ENCODE results near the gene ACER2.

The ACER2 gene

GRCh38 chr9:19451240-19452087 lies 42.7 kb downstream of the ACER2 start:
- in situ Hi-C loops (cut with MboI; ENCODE audit: low sequenced_read_pairs), result no loop called here

DNA sequence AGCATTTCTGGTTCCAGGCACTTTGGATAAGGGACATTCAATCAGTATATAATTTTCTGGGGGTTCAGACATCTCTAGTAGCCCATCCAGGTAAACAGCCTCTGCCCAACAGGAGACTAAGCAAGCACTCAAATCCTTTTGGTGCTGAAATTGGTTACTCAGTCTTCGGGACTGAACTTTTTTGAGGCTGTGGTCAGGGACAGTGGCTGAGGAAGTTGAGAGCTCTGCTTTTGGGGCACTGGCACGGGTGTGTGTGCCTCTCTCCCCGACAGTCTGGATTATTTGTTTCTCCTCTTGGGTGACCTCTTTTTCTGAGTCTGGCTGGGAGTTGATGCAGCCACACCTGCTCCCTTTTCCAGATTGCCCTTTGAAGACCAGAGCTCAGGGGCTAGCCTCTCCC lies 47.6 kb downstream of the ACER2 start:
- in situ Hi-C loops (cut with MboI; ENCODE audit: low sequenced_read_pairs), result no loop called here

DNA sequence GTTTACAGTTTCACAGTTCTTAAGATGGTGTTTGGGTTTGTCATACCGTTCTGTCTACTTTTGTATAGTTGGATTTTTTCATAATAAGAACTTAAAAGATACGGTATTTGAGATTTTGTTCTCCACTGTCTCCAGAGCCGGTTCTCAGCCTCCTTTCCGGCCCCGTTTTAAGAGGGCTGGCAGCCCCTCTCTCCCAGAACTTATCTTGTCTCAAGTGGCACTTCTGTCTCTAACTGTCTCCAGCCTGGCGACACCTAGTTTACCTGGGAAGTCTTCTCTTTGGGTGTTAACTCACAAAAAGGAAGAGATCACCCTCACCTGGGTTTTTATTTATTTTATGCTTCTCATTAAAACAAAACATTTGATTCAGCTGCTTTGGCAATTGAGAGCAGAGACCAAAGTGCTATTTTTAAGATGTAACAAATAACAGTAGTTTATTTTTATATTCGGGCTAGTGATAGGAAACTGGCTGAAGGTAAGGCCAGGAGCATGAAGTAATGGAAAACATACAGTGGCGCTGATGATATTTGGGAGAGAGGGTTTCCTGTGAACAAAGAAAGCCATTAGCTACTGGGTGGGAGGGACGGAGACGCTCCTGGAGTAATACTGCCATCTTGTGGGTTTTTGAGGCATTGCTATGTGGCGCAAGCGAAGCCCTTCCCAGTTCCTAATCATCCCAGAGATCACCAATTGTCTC lies 48.3 kb downstream of the ACER2 start:
- in situ Hi-C loops (cut with MboI; ENCODE audit: low sequenced_read_pairs), result no loop called here

DNA sequence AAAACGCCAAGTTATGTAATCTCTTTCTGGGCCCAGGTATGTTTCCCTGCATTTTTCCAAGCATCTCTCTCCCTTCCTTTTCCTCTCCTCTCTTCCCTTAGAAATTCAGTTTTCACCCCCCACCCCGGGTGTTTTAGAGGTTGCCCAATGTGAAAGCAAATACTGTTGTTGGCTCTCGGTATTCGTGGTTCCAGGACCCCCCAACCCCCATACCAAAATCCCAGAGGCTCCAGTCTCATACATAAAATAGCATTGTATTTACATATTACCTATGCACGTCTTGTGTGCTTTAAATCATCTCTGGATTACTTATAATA lies 48.8 kb downstream of the ACER2 start:
- in situ Hi-C loops (cut with MboI; ENCODE audit: low sequenced_read_pairs), result no loop called here

DNA sequence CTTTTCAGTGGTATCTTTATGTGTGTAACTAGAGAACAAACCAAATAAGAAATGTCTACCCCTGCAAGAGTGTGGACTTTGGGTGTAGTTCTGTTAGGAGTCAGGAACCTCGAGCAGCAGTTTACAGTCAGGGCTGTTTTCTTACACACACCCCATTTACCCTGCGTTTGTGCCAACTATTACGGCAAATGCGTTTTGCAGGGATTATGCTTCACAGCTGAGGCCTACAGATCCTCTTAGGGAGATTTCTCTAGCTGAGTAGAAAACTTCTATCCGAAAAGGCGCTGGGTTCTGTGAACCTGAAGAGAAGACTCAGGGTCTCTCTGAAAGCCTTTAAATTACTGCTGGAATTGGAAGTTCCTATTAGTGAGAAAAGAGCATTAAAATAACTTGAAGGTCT lies 51.4 kb downstream of the ACER2 start:
- in situ Hi-C loops (cut with MboI; ENCODE audit: low sequenced_read_pairs), result no loop called here

GRCh38 chr9:19461135-19461534 lies 52.3 kb downstream of the ACER2 start:
- in situ Hi-C loops (cut with MboI; ENCODE audit: low sequenced_read_pairs), result no loop called here

GRCh38 chr9:19464061-19464763 lies 55.4 kb downstream of the ACER2 start:
- in situ Hi-C loops (cut with MboI; ENCODE audit: low sequenced_read_pairs), result no loop called here

- in situ Hi-C loops (cut with MboI; ENCODE audit: low sequenced_read_pairs), result no loop called here
Observed at GRCh38 chr9:19464764-19465585, 56.2 kb downstream of the ACER2 start.

- in situ Hi-C loops (cut with MboI; ENCODE audit: low sequenced_read_pairs), result no loop called here
Observed at GRCh38 chr9:19465586-19466279, 56.9 kb downstream of the ACER2 start.

DNA sequence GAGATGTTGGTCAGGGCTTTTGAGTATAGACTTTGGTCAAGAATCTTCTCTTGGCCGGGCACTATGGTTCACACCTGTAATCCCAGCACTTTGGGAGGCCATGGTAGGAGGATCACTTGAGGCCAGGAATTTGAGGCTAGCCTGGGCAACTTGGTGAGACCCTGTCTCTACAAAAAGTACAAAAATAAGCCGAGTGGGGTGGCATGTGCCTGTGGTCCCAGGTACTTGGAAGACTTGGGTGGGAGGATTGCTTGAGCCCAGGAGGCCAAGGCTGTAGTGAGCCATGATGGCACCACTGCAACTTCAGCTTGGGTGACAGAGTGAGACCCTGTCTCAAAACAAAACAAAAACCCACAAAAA lies 57.5 kb downstream of the ACER2 start:
- in situ Hi-C loops (cut with MboI; ENCODE audit: low sequenced_read_pairs), result no loop called here

DNA sequence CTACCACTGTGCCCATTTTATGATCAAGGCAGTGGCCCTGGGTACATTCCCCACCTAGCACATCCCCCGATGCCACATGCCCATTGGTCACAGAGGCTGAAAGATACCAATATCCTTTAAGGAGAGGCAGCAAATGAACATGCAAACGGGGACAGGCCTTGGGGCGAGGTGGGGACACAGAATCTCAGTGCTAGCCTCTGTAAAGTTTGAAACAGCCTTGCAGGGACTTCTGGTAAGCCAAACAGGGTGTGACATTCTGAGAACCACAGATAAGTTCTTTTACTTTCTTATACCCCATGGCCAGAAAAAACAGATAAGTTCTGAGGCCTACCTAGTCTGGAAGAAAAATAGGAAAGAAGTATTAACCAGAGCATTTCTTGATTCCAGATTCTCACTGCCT lies 60.5 kb downstream of the ACER2 start:
- in situ Hi-C loops (cut with MboI; ENCODE audit: low sequenced_read_pairs), result no loop called here

DNA sequence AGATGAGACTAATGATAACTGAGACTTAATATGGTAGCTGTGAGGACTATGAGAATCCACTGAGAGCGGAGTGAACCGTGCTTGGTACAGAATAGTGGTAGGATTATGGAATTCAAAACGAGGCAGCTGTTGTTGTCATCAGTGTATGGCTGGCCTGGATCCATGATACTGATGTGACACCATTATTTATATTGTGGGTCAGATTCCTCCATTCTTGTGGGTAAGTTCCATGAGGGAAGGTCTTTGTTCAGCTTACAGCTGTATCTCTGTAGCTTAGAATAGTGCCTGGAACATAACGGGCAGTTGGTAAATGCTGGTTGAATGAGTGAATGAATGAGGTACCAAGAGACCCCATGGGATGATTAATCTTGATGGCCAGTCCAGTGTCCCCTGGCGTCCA lies 61.8 kb downstream of the ACER2 start:
- in situ Hi-C loops (cut with MboI; ENCODE audit: low sequenced_read_pairs), result no loop called here

GRCh38 chr9:19470981-19471650 lies 62.3 kb downstream of the ACER2 start:
- in situ Hi-C loops (cut with MboI; ENCODE audit: low sequenced_read_pairs), result no loop called here

DNA sequence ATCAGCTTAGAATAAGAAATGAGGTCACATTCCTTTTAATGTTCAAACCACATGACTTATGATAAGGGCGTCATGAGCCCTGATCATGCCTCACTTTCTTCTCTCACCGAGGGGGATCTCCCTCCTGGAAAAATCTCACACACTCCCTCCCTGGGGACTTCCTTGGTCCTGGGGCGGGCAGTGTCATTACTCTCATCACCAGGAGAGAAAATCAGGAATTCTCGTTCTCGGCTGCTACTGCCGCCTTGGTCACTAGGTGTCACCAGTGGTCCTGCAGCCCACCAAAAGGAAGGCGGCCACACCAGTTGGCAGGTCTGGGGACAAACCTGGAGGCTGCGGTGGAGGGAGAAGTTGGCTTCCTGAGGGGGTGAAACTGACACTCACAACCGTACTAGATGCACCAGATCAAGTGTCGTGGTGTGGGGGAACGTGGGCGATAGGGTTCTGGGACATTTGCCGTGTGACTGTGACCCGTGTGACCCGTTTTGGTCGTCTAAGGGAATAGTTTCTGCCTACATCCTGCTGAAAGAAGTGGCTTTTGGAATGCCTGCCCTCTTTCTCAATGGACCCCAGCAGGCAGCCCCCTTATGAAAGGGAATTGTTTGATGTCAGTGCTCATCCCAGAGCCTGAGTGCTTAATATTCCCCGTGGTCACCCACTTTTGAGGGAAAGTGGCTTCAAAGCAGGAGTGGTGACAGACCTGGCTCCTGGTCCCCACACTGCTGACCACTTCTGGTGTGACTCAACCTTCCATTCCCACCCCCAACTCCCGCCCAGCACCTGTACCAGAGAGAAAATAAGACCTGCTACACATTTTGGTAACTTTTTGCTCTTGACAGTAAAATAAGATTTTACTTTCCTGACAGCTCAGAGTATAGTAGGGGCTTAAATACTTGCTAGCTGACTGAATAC lies 63.2 kb downstream of the ACER2 start:
- in situ Hi-C loops (cut with MboI; ENCODE audit: low sequenced_read_pairs), result no loop called here

DNA sequence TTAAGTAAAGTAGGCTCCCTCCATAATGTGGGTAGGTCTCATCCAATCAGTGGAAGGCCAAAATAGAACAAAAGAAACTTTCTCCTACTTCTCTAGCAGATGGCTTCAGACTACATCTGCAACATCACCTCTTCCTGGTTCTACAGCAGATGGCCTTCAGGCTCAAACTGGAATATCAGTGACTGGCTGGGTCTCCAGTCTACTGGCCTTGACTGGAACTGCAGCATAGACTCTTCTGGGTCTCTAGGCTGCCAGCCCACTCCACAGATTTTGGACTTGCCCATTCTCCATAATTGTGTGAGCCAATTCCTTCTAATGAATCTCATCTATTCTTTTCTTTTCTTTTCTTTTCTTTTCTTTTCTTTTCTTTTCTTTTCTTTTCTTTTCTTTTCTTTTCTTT lies 64.8 kb downstream of the ACER2 start:
- in situ Hi-C loops (cut with MboI; ENCODE audit: low sequenced_read_pairs), result no loop called here

DNA sequence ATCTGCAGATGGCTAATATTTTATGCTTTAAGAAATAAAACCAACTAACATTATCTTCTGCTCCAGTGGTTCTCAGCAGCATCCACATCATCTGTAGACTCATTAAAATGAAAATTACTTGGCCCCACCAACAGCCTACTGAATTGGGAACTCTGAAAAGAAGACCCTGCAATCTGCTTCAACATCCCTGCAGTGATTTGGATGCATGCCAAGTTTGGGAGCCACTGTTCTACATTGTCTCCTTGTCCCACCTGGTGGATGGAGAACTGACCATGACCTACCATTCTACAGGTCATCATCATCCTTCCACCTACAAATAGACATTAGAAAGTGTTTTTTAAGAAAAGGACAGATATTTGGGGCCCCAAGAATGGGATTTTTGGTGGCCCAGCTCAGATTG lies 71.1 kb downstream of the ACER2 start:
- in situ Hi-C loops (cut with MboI; ENCODE audit: low sequenced_read_pairs), result no loop called here

GRCh38 chr9:19480345-19480744 lies 71.5 kb downstream of the ACER2 start:
- in situ Hi-C loops (cut with MboI; ENCODE audit: low sequenced_read_pairs), result no loop called here

GRCh38 chr9:19481121-19481870 lies 72.5 kb downstream of the ACER2 start:
- in situ Hi-C loops (cut with MboI; ENCODE audit: low sequenced_read_pairs), result no loop called here

All from hTERT RPE-1 (cell line).